ENCODE data around the gene CD247.

CD247 gene

DNA sequence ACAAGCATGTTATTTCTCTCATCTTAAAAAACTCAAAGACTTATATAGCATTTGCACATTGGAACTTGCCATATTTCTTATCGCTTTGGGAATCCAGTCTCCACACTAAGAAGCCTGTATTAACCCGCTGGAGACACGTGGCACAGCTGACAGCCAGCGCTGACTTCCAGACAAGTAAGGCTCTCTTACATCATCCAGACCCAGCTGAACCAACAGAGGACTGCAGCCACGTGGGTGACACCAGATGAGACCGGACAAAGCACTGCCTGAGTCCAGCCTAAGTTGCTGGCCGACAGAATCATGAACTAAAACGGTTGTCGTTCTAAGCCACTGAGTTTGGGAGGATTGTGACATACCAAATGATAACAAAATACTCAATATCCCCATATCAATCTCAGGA, 6.3 kb upstream of the CD247 start (continued):
- TF ChIP-seq ZNF529 (tag by site-specific recombination; IDR thresholded peaks at IDR 0.05; ENCODE audit: insufficient replicate concordance) (no peak), HOXC10 (CRISPR knock-in tag; IDR thresholded peaks at IDR 0.05) (no peak), ATF2 (tag by site-specific recombination; IDR thresholded peaks at IDR 0.05; ENCODE audit: low read depth) (no peak), ZNF610 (tag by site-specific recombination; IDR thresholded peaks at IDR 0.05; ENCODE audit: borderline replicate concordance) (no peak), ZNF311 (tag by site-specific recombination; IDR thresholded peaks at IDR 0.05; ENCODE audit: borderline replicate concordance) (no peak)
- TF ChIP-seq, protein P1, sequence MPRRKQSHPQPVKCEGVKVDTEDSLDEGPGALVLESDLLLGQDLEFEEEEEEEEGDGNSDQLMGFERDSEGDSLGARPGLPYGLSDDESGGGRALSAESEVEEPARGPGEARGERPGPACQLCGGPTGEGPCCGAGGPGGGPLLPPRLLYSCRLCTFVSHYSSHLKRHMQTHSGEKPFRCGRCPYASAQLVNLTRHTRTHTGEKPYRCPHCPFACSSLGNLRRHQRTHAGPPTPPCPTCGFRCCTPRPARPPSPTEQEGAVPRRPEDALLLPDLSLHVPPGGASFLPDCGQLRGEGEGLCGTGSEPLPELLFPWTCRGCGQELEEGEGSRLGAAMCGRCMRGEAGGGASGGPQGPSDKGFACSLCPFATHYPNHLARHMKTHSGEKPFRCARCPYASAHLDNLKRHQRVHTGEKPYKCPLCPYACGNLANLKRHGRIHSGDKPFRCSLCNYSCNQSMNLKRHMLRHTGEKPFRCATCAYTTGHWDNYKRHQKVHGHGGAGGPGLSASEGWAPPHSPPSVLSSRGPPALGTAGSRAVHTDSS (tag by site-specific recombination; IDR thresholded peaks at IDR 0.05), result no peak

- no peak overlapping the region for H3K4me3 ChIP-seq (ENCODE audit: low read depth, low read length)
- ChIA-PET CTCF (no interaction called here), POLR2A (no interaction called here)
- H3K4me1 ChIP-seq (ENCODE audit: control insufficient read depth, insufficient read depth, low read length), result no peaks in the 10 kb centered on the region
- H3K36me3 ChIP-seq (ENCODE audit: control insufficient read depth in 2 of 2, insufficient read depth in 1 of 2, low read length in 2 of 2), result no peaks in the 10 kb centered on the region
- H3K27ac ChIP-seq (ENCODE audit: extremely low read depth, low read depth, low read length), result no peak overlapping the region
- no peaks in the 10 kb centered on the region for H3K9me3 ChIP-seq (ENCODE audit: control insufficient read depth, insufficient read depth, low read depth, low read length)
- TF ChIP-seq ZSCAN4 (tag by site-specific recombination; IDR thresholded peaks at IDR 0.05), result no peak
- no peak for TF ChIP-seq ZNF571 (tag by site-specific recombination; IDR thresholded peaks at IDR 0.05)
- TF ChIP-seq KLF10 (tag by site-specific recombination; IDR thresholded peaks at IDR 0.05), result no peak
- TF ChIP-seq ZNF138 (tag by site-specific recombination; IDR thresholded peaks at IDR 0.05; ENCODE audit: borderline replicate concordance), result no peak
- no peak for TF ChIP-seq PATZ1 (tag by site-specific recombination; IDR thresholded peaks at IDR 0.05)
- TF ChIP-seq, protein P2, sequence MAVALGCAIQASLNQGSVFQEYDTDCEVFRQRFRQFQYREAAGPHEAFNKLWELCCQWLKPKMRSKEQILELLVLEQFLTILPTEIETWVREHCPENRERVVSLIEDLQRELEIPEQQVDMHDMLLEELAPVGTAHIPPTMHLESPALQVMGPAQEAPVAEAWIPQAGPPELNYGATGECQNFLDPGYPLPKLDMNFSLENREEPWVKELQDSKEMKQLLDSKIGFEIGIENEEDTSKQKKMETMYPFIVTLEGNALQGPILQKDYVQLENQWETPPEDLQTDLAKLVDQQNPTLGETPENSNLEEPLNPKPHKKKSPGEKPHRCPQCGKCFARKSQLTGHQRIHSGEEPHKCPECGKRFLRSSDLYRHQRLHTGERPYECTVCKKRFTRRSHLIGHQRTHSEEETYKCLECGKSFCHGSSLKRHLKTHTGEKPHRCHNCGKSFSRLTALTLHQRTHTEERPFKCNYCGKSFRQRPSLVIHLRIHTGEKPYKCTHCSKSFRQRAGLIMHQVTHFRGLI (tag by site-specific recombination; IDR thresholded peaks at IDR 0.05), result no peak
- no peak for TF ChIP-seq ZNF404 (tag by site-specific recombination; IDR thresholded peaks at IDR 0.05)
- no peak for TF ChIP-seq REST (tag by site-specific recombination; IDR thresholded peaks at IDR 0.05)
- TF ChIP-seq, protein P3, sequence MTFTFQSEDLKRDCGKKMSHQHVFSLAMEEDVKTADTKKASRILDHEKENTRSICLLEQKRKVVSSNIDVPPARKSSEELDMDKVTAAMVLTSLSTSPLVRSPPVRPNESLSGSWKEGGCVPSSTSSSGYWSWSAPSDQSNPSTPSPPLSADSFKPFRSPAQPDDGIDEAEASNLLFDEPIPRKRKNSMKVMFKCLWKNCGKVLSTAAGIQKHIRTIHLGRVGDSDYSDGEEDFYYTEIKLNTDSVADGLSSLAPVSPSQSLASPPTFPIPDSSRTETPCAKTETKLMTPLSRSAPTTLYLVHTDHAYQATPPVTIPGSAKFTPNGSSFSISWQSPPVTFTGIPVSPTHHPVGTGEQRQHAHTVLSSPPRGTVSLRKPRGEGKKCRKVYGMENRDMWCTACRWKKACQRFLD (tag by site-specific recombination; IDR thresholded peaks at IDR 0.05), result no peak
Observed at GRCh38 chr1:167522246-167522645, 3.9 kb upstream of the CD247 start.
